GM04504 (cell line): ENCODE results near the gene DENND1B.

Experiments used
- DNase-seq: peaks from one replicate; pipeline ENCODE4 v3.0.0-alpha.2; 2012; ENCODE audit warnings: low read depth

The DENND1B gene

GRCh38 chr1:197775282-197776262 lies at the start of gene DENND1B:
Gene DENND1B, minus strand, starts transcription at chr1:197775480. Its CDS starts 325 bp downstream, at chr1:197775155.
- DNase-seq, result peak; percentile 27

- no peak for DNase-seq
These were observed 39.0 kb upstream of the DENND1B start for GRCh38 chr1:197814306-197814705.

- no peak for DNase-seq
These were observed 38.5 kb upstream of the DENND1B start for GRCh38 chr1:197813741-197814140.

- DNase-seq, result no peak
These were observed 36.5 kb upstream of the DENND1B start for GRCh38 chr1:197811769-197812168.

- no peak for DNase-seq
These were observed 35.5 kb upstream of the DENND1B start for GRCh38 chr1:197810812-197811211.

- DNase-seq, result no peak
These were observed 33.6 kb upstream of the DENND1B start for GRCh38 chr1:197808880-197809279.

GRCh38 chr1:197807739-197808453 lies 32.6 kb upstream of the DENND1B start:
- DNase-seq, result no peak

GRCh38 chr1:197807216-197807615 lies 31.9 kb upstream of the DENND1B start:
- DNase-seq, result no peak

- DNase-seq, result no peak
These were observed 31.4 kb upstream of the DENND1B start for GRCh38 chr1:197806718-197807117.

- no peak for DNase-seq
These were observed 26.4 kb upstream of the DENND1B start for GRCh38 chr1:197801684-197802083.

- DNase-seq, result no peak
These were observed 25.8 kb upstream of the DENND1B start for GRCh38 chr1:197801111-197801482.

GRCh38 chr1:197800379-197801110 lies 25.3 kb upstream of the DENND1B start:
- no peak for DNase-seq

- DNase-seq, result peak; percentile 58
These were observed 24.0 kb upstream of the DENND1B start for GRCh38 chr1:197799271-197799670.

- DNase-seq, result no peak
These were observed 23.2 kb upstream of the DENND1B start for GRCh38 chr1:197798492-197798891.

GRCh38 chr1:197797010-197797409 lies 21.7 kb upstream of the DENND1B start:
- no peak for DNase-seq

GRCh38 chr1:197788741-197789739 lies 13.8 kb upstream of the DENND1B start:
- no peak for DNase-seq

GRCh38 chr1:197787623-197788536 lies 12.6 kb upstream of the DENND1B start:
- DNase-seq, result no peak

- no peak for DNase-seq
These were observed 11.8 kb upstream of the DENND1B start for GRCh38 chr1:197787056-197787455.

GRCh38 chr1:197786280-197786679 lies 11.0 kb upstream of the DENND1B start:
- no peak for DNase-seq

GRCh38 chr1:197783510-197783948 lies 8.2 kb upstream of the DENND1B start:
- DNase-seq, result peak; percentile 51
